NB4 (cell line): ENCODE measurements around the gene CNTNAP2.

Source experiments
- DNase-seq: peaks from one replicate; pipeline ENCODE4 v3.0.0; 2010; ENCODE audit warnings: low read depth
- H3K4me3 ChIP-seq: one replicate; pipeline ENCODE4 v1.5.1; 2011; ENCODE audit warnings: mild to moderate bottlenecking, low read depth, low read length, moderate library complexity
- CTCF ChIP-seq: IDR thresholded peaks from one replicate; pipeline ENCODE4 v1.5.1; 2012; ENCODE audit warnings: low read depth, low read length
- MAX ChIP-seq: IDR thresholded peaks from 2 replicates; pipeline ENCODE4 v1.6.1; 2011; ENCODE audit warnings: low read depth, low read length
- MYC ChIP-seq: IDR thresholded peaks from 2 replicates; pipeline ENCODE4 v1.6.1; 2011; ENCODE audit warnings: low read depth, low read length
- POLR2A ChIP-seq: IDR thresholded peaks from 2 replicates; pipeline ENCODE4 v1.6.1; 2011; ENCODE audit warnings: mild to moderate bottlenecking; ENCODE audit not compliant: insufficient read length; ENCODE audit errors: extremely low read depth

The CNTNAP2 gene

GRCh38 chr7:148318102-148318811 lies 2201.7 kb downstream of the CNTNAP2 start:
- no peak overlapping the region for H3K4me3 ChIP-seq
- TF ChIP-seq MAX (no peak), POLR2A (no peak), MYC (no peak), CTCF (no peak)
- DNase-seq, result no peak

- TF ChIP-seq CTCF, result no peak
- no peak for DNase-seq
- no peak overlapping the region for H3K4me3 ChIP-seq
Observed at GRCh38 chr7:148318838-148319237, 2202.2 kb downstream of the CNTNAP2 start.

DNA sequence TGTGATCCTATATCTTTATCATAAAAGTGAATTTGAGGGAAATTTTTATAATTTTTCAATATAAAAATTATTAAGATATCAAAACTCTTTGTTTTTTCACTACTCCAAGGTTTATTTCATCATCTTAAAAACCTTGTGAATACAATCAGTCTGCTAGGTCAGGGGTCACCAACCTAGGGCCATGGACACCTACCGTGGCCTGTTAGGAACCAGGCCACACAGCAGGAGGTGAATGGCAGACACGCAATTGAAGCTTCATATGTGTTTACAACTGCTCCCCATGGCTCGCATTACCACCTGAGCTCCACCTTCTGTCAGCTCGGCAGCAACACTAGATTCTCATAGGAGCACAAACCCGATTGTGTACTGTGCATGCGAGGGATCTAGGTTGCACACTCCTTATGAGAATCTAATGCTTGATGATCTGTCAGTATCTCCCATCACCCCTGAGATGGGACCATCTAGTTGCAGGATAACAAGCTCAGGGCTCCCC lies 2202.8 kb downstream of the CNTNAP2 start:
- no peak overlapping the region for H3K4me3 ChIP-seq
- DNase-seq, result no peak
- TF ChIP-seq POLR2A (no peak), MYC (no peak), MAX (no peak), CTCF (no peak)

DNA sequence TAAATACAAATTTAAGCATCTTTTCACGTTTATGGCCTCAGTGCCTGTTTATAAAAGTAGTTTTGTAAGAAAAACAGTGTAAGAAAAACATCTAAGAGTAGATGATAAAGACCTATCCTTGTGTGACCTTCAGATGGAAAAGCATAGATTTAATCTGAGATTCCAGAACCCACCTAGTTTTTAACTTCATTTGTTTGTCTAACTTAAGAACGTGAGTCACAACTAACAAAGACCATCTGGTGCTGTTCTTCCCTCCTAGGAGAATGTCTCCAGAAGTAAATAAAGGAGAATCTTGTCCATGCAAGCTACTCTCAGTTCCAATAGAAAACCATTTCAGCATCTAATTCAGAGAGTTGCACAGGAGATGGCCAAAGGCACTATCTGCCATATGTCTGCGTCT lies 2208.6 kb downstream of the CNTNAP2 start:
- TF ChIP-seq CTCF, result no peak
- no peak for TF ChIP-seq MYC
- no peak for TF ChIP-seq MAX
- TF ChIP-seq POLR2A, result no peak

DNA sequence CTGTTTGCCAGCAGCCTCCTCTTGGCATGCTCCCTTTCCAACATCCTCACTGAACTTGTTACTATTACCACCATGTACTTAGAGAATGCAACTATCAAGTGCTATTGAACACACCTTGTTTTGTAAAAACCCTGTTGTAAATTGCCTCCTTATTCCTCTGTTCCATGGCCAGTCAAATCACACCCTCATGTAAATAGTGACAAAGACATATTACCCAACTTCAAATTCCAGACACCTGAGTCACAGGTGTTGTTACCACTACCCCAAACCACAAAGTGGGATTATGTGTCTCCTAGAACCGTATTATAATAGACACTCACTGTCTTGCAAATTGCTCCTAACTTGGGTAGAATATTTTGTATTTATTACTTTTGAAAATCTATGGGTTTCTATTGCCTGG lies 2210.8 kb downstream of the CNTNAP2 start:
- TF ChIP-seq POLR2A (no peak), CTCF (no peak), MAX (no peak), MYC (no peak)
- no peak for DNase-seq

More for the DNA sequence above, 2208.6 kb downstream of the CNTNAP2 start:
- no peak for DNase-seq
- H3K4me3 ChIP-seq, result no peak overlapping the region

DNA sequence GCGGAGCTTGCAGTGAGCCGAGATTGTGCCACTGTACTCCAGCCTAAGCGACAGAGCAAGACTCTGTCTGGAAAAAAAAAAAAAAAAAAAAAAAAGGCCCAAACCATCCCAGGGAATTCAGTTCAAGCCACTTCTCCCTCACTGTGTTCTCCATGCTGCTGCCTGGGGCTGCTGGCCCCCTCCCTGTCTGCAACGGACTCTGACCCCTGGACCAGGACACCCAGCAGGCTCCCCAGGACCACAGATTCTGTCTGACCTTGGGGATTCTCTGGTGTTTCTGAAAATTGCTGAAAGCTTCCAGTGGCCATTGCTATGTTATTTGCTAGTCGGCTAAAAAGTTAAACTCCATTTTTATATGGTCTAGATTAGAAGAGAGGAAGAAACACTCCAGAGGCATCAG lies 2212.3 kb downstream of the CNTNAP2 start:
- TF ChIP-seq CTCF (no peak), MYC (no peak), MAX (no peak), POLR2A (no peak)
- DNase-seq, result no peak
- H3K4me3 ChIP-seq, result no peak overlapping the region

More for the DNA sequence above, 2210.8 kb downstream of the CNTNAP2 start:
- no peak overlapping the region for H3K4me3 ChIP-seq
